ENCODE measurements around the gene PGAP1.

DNA sequence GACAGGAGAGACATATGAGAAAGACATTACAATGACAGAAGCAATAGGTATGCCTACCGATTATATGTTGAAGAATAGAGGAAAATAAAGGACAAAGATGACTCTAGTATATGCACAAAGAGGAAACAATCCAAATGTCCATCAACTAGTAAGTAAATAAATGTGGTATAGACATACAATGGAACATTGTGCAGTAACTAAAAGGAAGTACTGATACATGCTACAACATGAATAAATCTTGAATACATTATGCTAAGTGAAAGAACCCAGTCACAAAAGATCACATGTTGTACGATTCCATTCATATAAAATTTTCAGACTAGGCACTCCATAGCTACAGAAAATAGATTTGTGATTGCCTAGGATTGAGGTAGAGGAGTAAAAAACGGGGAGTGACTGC is 28.5 kb upstream of the PGAP1 start:
- no peak for TF ChIP-seq POLR2AphosphoS5 (IDR thresholded peaks at IDR 0.05)
- TF ChIP-seq, protein P1, sequence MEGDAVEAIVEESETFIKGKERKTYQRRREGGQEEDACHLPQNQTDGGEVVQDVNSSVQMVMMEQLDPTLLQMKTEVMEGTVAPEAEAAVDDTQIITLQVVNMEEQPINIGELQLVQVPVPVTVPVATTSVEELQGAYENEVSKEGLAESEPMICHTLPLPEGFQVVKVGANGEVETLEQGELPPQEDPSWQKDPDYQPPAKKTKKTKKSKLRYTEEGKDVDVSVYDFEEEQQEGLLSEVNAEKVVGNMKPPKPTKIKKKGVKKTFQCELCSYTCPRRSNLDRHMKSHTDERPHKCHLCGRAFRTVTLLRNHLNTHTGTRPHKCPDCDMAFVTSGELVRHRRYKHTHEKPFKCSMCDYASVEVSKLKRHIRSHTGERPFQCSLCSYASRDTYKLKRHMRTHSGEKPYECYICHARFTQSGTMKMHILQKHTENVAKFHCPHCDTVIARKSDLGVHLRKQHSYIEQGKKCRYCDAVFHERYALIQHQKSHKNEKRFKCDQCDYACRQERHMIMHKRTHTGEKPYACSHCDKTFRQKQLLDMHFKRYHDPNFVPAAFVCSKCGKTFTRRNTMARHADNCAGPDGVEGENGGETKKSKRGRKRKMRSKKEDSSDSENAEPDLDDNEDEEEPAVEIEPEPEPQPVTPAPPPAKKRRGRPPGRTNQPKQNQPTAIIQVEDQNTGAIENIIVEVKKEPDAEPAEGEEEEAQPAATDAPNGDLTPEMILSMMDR (IDR thresholded peaks at IDR 0.05) = no peak
- TF ChIP-seq POLR2A (IDR thresholded peaks at IDR 0.05) = no peak
- no peak for TF ChIP-seq EP300 (IDR thresholded peaks at IDR 0.05)
